ENCODE results near the gene BTF3L4. TPM values are rescaled to one million over a fixed set of nuclear protein-coding genes. Genes with fewer than 3 reads are reported as not detected.
A peak's percentile ranks its signal among the peaks of the same experiment; 100 is the strongest.
"Not testable (repeated sequence)": the region's sequence is repeated elsewhere in the genome, so short reads cannot be mapped to it uniquely, and the experiment has no call there.

Gene BTF3L4
- total RNA-seq: 61.5 TPM

GRCh38 chr1:52056163-52056936 lies at the start of gene BTF3L4:
Gene BTF3L4, plus strand, starts transcription at chr1:52056295. Its CDS starts 3,553 bp downstream, at chr1:52059848.
- peak; percentile 96 for DNase-seq (ENCODE audit: low spot score)

GRCh38 chr1:52007215-52008002 lies 48.7 kb upstream of the BTF3L4 start:
- no peak for DNase-seq (ENCODE audit: low spot score)

- DNase-seq (ENCODE audit: low spot score): no peak
Observed at GRCh38 chr1:52008071-52008809, 47.9 kb upstream of the BTF3L4 start.

GRCh38 chr1:52022133-52022532 lies 34.0 kb upstream of the BTF3L4 start:
- no peak for DNase-seq (ENCODE audit: low spot score)

- DNase-seq (ENCODE audit: low spot score): no peak
Observed at GRCh38 chr1:52026278-52026677, 29.8 kb upstream of the BTF3L4 start.

- DNase-seq (ENCODE audit: low spot score): no peak
Observed at GRCh38 chr1:52028328-52028727, 27.8 kb upstream of the BTF3L4 start.

GRCh38 chr1:52028839-52029238 lies 27.3 kb upstream of the BTF3L4 start:
- not testable (repeated sequence) for DNase-seq (ENCODE audit: low spot score)

GRCh38 chr1:52032124-52032784 lies 23.8 kb upstream of the BTF3L4 start:
- DNase-seq (ENCODE audit: low spot score): no peak

GRCh38 chr1:52032785-52033131 lies 23.3 kb upstream of the BTF3L4 start:
- DNase-seq (ENCODE audit: low spot score): peak; percentile 44

GRCh38 chr1:52033190-52034049 lies 22.7 kb upstream of the BTF3L4 start, which contains the start of gene KTI12:
Gene KTI12, minus strand, starts transcription at chr1:52033810. Its CDS starts 49 bp downstream, at chr1:52033761.
- DNase-seq (ENCODE audit: low spot score): peak; percentile 88

GRCh38 chr1:52034050-52034384 lies 22.1 kb upstream of the BTF3L4 start:
- no peak for DNase-seq (ENCODE audit: low spot score)

GRCh38 chr1:52037402-52037814 lies 18.7 kb upstream of the BTF3L4 start:
- no peak for DNase-seq (ENCODE audit: low spot score)

GRCh38 chr1:52037909-52038308 lies 18.2 kb upstream of the BTF3L4 start:
- no peak for DNase-seq (ENCODE audit: low spot score)

GRCh38 chr1:52041551-52042185 lies 14.4 kb upstream of the BTF3L4 start:
- DNase-seq (ENCODE audit: low spot score): no peak

GRCh38 chr1:52045236-52045635 lies 10.9 kb upstream of the BTF3L4 start:
- DNase-seq (ENCODE audit: low spot score): no peak

- DNase-seq (ENCODE audit: low spot score): not testable (repeated sequence)
Observed at GRCh38 chr1:52045666-52046195, 10.4 kb upstream of the BTF3L4 start.

- not testable (repeated sequence) for DNase-seq (ENCODE audit: low spot score)
Observed at GRCh38 chr1:52049337-52049736, 6.8 kb upstream of the BTF3L4 start.

- no peak for DNase-seq (ENCODE audit: low spot score)
Observed at GRCh38 chr1:52053862-52054261, 2.2 kb upstream of the BTF3L4 start.

- no peak for DNase-seq (ENCODE audit: low spot score)
Observed at GRCh38 chr1:52054496-52055065, 1.5 kb upstream of the BTF3L4 start.
